Measurements from ENCODE around the gene UBE2R2. TPM values are rescaled to one million over a fixed set of nuclear protein-coding genes. Genes with fewer than 3 reads are reported as not detected.
A peak's percentile ranks its signal among the peaks of the same experiment; 100 is the strongest.

UBE2R2 gene
- total RNA-seq, 3 donors from 2014 or later: 25.9 to 31.9 (median 26.6) TPM

DNA sequence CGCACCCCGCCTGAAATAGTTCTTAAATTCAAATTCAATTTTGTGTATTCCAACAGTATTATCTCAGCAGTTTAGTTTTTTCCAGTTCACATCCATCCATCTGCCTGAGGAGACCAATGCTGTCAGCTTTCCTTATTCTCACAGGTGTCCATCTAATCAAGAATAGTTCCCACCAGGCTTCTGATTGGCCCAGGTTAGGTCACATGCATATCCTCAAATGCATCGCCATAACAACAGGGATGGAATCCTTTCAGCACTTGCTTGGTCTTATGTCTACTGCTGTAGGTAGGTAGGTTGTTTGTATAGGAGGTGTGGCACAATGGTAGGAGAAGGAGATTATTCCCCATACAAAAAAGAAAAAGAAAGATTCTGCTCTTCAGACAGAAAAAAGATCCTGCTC is 91.2 kb downstream of the UBE2R2 start:
- H3K9me3 Mint-ChIP-seq: no peaks in the 10 kb centered on the region
- no peak overlapping the region for H3K4me3 Mint-ChIP-seq
- H3K36me3 Mint-ChIP-seq (ENCODE audit: insufficient read depth): peaks cover 7% of the 10 kb centered on the region
- ATAC-seq (no peak), DNase-seq (no peak)
- peaks cover 12% of the 10 kb centered on the region for H3K4me1 Mint-ChIP-seq (ENCODE audit: low read depth)
- H3K27me3 Mint-ChIP-seq (ENCODE audit: low read depth): no peaks in the 10 kb centered on the region

DNA sequence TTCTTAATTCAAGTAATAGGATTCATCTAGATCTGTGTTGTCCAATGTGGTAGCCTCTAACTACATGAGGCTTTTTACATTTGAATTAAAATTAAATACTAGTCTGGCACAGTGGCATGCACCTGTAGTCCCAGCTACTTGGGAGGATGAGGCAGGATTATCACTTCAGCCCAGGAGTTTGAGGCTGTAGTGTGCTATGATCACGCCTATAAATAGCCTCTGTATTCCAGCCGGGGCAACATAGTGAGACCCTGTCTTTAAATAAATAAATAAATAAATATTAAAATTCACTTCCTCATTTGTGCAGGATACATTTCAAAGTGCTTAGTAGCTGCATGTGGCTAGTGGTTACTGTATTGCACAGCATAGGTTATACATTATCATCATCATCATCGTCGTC is 91.8 kb downstream of the UBE2R2 start:
- no peak overlapping the region for H3K4me3 Mint-ChIP-seq
- no peak for DNase-seq
- no peaks in the 10 kb centered on the region for H3K9me3 Mint-ChIP-seq
- H3K36me3 Mint-ChIP-seq (ENCODE audit: insufficient read depth): peaks cover 7% of the 10 kb centered on the region
- no peak for ATAC-seq
- H3K27me3 Mint-ChIP-seq (ENCODE audit: low read depth): no peaks in the 10 kb centered on the region
- peaks cover 10% of the 10 kb centered on the region for H3K4me1 Mint-ChIP-seq (ENCODE audit: low read depth)

DNA sequence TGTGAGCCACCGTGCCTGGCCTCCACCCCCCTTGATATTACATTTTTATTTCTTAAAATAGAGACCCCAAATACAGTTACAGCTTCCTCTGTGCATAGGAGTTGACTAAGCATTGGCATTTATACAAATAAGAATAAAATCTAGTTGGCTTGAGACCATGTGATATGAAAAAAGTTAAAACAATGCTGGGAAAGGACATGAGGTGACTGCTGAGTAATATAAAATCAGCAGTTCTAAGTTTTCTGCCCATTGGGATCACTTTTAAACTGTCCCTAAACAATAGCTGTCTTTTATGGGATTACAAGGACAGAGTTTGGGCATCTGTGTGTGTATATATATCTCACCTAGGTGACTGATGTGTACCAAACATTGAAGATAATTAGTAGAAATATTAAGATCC is 96.6 kb downstream of the UBE2R2 start:
- DNase-seq (no peak), ATAC-seq (no peak)
- no peaks in the 10 kb centered on the region for H3K4me1 Mint-ChIP-seq (ENCODE audit: low read depth)
- no peaks in the 10 kb centered on the region for H3K9me3 Mint-ChIP-seq
- peaks cover 22% of the 10 kb centered on the region for H3K36me3 Mint-ChIP-seq (ENCODE audit: insufficient read depth)
- no peak overlapping the region for H3K4me3 Mint-ChIP-seq
- H3K27me3 Mint-ChIP-seq (ENCODE audit: low read depth): no peaks in the 10 kb centered on the region

DNA sequence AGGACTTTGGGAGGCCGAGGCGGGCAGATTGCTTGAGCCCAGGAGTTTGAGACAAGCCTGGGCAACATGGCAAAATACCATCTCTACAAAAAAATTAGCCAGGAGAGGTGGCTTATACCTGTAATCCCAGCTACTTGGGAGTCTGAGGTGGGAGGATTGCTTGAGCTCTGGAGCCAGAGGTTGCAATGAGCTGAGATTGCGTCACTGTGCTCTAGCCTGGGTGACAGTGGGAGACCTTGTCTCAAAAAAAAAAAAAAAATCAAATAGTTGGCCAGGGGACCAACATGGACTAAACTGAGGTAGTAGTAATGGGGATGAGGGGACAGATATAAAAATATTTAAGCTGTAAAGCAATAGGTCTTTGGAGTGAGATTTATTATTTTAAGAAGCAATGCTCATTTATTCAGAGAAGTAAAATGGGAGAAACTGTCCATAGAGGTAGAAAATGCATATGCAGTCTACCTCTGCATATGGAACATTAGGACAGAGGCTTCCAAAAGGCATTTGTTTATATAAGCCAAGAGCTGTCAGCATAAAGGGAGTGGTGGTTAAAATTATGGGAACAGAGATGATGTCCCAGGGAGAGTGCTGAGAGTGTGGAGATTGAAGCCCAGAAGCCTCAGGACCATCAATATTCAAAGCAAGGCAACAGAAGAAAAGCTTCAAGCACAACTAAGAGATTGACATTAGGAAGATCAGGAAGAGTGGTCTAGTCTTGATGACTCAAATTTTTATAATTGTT is 98.1 kb downstream of the UBE2R2 start:
- Mint-ChIP-seq H3K36me3 (ENCODE audit: insufficient read depth) (peaks cover 28% of the 10 kb centered on the region), H3K4me1 (ENCODE audit: low read depth) (no peaks in the 10 kb centered on the region), H3K9me3 (no peaks in the 10 kb centered on the region), H3K27me3 (ENCODE audit: low read depth) (no peaks in the 10 kb centered on the region), H3K4me3 (no peak overlapping the region)
- ATAC-seq (no peak), DNase-seq (no peak)

DNA sequence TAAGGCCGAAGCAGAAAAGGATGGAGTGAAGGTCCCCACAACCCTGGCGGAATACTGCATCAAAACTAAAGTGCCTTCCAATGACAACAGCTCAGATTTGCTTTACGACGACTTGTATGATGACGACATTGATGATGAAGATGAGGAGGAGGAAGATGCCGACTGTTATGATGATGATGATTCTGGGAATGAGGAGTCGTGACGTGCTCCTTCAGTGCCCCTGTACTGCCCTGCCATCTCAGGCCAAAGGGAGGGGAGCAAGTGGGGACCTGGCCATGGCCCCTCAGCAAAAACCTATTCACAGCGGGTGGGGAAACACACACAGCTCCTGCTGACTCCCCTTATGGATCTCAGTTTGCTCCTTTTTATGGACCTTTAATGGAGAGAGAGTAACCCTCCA is 100.1 kb downstream of the UBE2R2 start:
- DNase-seq: no peak
- Mint-ChIP-seq H3K27me3 (ENCODE audit: low read depth) (no peaks in the 10 kb centered on the region), H3K36me3 (ENCODE audit: insufficient read depth) (peaks cover 38% of the 10 kb centered on the region), H3K9me3 (no peaks in the 10 kb centered on the region), H3K4me3 (no peak overlapping the region), H3K4me1 (ENCODE audit: low read depth) (no peaks in the 10 kb centered on the region)
- ATAC-seq: no peak

GRCh38 chr9:33919276-33919897 is 102.4 kb downstream of the UBE2R2 start:
- no peaks in the 10 kb centered on the region for H3K27me3 Mint-ChIP-seq (ENCODE audit: low read depth)
- DNase-seq: no peak
- no peaks in the 10 kb centered on the region for H3K9me3 Mint-ChIP-seq
- H3K4me1 Mint-ChIP-seq (ENCODE audit: low read depth): no peaks in the 10 kb centered on the region
- H3K4me3 Mint-ChIP-seq: no peak overlapping the region
- peaks cover 36% of the 10 kb centered on the region for H3K36me3 Mint-ChIP-seq (ENCODE audit: insufficient read depth)
- no peak for ATAC-seq

GRCh38 chr9:33921967-33922895 is 105.3 kb downstream of the UBE2R2 start:
- ATAC-seq: peak; percentile 45 to 55
- Mint-ChIP-seq H3K4me1 (ENCODE audit: low read depth) (no peaks in the 10 kb centered on the region), H3K9me3 (no peaks in the 10 kb centered on the region), H3K36me3 (ENCODE audit: insufficient read depth) (peaks cover 43% of the 10 kb centered on the region), H3K27me3 (ENCODE audit: low read depth) (no peaks in the 10 kb centered on the region), H3K4me3 (no peak overlapping the region)
- DNase-seq: no peak

GRCh38 chr9:33923079-33923478 is 106.1 kb downstream of the UBE2R2 start:
- Mint-ChIP-seq H3K4me3 (no peak overlapping the region), H3K4me1 (ENCODE audit: low read depth) (no peaks in the 10 kb centered on the region), H3K27me3 (ENCODE audit: low read depth) (no peaks in the 10 kb centered on the region), H3K36me3 (ENCODE audit: insufficient read depth) (peaks cover 46% of the 10 kb centered on the region), H3K9me3 (no peaks in the 10 kb centered on the region)
- no peak for ATAC-seq
- no peak for DNase-seq

DNA sequence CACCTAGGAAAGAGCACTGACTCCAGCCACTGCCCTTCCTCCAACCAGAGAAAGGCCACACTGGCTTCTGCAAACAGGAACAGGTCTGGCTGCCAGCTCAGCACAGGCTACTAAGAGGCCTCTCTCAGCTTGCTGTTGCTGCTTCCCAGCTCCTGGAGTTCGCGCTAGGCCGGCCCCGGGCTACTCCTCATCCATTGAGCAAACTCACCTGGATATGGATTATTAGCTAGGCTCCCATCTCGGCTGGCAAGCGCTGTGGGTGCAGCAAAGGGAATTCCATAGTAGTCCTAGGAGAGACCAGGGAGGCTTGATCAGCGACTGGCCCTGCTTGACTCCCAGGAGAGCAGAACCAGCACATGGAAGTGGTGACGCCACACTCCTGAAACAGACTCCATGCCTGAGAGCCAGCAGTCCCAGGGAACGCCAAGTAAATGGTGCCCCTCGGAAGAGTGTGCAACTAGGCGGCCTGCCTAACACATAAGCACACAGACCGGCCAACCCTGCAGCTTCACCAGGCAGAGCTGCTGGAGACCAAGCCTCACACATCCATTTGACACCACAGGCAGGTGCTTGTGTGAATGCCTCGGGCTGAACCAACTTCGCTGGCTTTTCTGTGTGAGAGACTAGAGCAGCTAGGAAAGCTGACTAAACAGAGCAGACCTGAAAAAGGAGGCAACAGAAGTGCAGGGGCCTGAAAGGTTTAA is 107.2 kb downstream of the UBE2R2 start:
- DNase-seq (no peak), ATAC-seq (no peak)
- Mint-ChIP-seq H3K9me3 (no peaks in the 10 kb centered on the region), H3K36me3 (ENCODE audit: insufficient read depth) (peaks cover 42% of the 10 kb centered on the region), H3K4me3 (no peak overlapping the region), H3K4me1 (ENCODE audit: low read depth) (no peaks in the 10 kb centered on the region), H3K27me3 (ENCODE audit: low read depth) (no peaks in the 10 kb centered on the region)

DNA sequence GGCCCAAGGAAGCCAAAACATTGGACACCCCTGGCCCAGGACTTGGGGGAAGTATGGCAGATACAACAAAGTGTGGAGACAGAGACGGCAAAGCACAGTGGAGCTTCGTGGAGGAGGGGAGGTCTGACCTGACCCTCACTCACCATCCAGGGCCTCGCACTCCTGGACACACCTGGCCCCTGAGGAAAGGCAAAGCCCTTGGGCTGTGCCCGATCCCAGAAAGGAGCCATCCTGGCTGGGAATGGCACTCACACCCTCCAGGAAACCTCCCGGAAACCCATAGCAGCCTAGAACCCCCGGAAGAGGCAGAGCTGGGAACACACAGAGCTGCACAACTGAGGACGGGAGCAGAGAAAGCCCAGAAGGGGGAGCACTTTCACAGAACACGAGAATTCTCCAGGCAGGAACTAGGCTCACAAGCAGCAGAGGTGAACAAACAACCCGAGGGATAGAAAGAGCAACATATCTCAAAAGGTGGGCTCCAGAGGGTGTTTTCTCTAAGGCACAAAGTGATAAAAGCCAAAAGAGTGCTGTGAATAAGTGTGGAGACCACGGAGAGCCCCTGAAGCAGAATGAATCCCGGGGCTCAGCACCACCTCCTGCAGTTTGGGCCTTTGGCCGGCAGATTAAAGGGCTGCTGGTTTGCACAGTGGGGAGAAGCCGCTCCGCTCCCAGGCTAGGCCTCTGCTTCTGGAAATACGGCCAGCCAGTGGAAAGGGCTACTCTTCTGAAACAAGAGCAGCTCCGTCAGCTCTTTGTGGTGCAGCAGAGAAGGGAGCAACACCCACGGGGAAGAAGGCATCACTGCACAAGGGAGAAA is 108.2 kb downstream of the UBE2R2 start:
- no peaks in the 10 kb centered on the region for H3K27me3 Mint-ChIP-seq (ENCODE audit: low read depth)
- no peaks in the 10 kb centered on the region for H3K4me1 Mint-ChIP-seq (ENCODE audit: low read depth)
- ATAC-seq: no peak
- no peaks in the 10 kb centered on the region for H3K9me3 Mint-ChIP-seq
- H3K36me3 Mint-ChIP-seq (ENCODE audit: insufficient read depth): peaks cover 37% of the 10 kb centered on the region
- no peak for DNase-seq
- H3K4me3 Mint-ChIP-seq: no peak overlapping the region

DNA sequence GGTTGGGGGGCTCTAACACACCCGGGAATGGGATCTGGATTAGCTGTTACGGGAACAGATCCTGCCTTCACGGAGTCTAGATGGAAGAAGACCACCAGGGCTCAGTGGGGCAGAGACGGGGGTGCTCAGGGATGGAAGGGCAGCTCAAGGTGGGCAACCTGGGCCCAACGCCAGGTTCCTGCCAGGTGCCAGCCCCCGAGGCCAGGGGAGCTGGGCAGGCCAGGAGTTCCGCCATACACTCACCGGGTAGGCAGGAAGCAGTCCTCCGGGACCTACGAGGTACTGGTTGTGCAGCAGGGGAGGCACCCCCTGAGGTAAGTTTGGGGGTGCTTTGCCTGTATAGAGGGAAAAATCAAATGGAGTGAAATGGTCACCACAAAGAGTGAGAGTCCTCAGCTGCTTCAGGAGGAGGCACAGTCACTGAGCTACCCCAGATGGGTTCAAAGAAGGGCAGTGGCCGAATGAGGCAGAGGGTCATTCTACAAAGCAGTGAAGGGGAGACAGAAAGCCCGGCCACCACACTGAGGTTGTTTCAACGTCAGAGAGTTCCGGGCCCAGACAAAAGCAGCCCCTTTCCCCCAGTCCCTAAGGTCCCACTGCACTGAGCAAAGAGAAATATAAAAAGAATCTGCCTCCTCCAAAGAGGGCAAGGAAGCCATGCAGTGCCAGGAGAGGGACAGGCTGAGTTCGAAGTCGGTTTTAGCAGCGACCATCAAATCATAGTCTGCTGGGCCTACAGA is 110.0 kb downstream of the UBE2R2 start:
- ATAC-seq (no peak), DNase-seq (no peak)
- Mint-ChIP-seq H3K27me3 (ENCODE audit: low read depth) (no peaks in the 10 kb centered on the region), H3K9me3 (no peaks in the 10 kb centered on the region), H3K4me3 (no peak overlapping the region), H3K4me1 (ENCODE audit: low read depth) (no peaks in the 10 kb centered on the region), H3K36me3 (ENCODE audit: insufficient read depth) (peaks cover 32% of the 10 kb centered on the region)

DNA sequence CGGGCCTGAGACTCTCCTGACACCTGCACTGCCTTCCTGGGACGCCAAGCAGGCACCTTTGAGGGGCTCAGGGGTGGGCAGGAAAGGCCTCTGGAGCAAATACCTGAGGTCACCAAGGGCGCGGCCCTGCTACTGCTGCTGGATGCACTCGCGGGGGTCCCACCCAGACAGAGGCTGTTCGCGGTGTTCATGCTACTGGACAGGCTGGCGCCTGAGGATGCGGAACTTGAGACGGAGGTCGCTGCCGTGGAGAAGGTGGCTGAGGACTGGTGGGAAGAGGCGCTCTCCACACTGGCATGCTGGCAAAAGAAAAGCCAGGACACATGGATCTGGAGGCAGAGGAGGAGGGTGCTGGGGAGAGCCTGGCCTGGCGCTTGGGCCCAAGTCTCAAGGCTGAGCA is 110.7 kb downstream of the UBE2R2 start:
- Mint-ChIP-seq H3K27me3 (ENCODE audit: low read depth) (no peaks in the 10 kb centered on the region), H3K36me3 (ENCODE audit: insufficient read depth) (peaks cover 38% of the 10 kb centered on the region), H3K4me1 (ENCODE audit: low read depth) (no peaks in the 10 kb centered on the region), H3K9me3 (no peaks in the 10 kb centered on the region), H3K4me3 (no peak overlapping the region)
- no peak for ATAC-seq
- no peak for DNase-seq

DNA sequence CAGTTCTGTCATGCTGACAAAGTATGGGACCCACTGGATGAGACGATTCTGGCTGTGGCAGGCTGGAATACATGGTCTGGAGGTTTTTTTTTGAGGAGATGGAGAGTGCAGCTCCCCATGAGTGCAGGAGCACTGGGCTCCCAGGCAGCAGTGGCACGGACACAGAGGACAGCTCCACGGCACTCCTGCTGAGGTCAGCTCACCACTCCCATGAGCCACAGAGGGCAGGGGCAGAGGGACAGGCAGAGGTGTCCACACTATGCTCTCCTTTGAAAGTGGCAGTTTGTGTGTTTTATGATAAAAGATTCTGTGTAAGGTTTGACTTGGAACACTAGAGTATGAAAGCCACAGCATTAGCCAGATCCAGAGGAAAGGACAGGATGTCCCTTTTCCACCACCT is 114.4 kb downstream of the UBE2R2 start:
- no peaks in the 10 kb centered on the region for H3K9me3 Mint-ChIP-seq
- H3K4me3 Mint-ChIP-seq: no peak overlapping the region
- H3K4me1 Mint-ChIP-seq (ENCODE audit: low read depth): no peaks in the 10 kb centered on the region
- no peaks in the 10 kb centered on the region for H3K27me3 Mint-ChIP-seq (ENCODE audit: low read depth)
- DNase-seq (no peak), ATAC-seq (no peak)
- peaks cover 40% of the 10 kb centered on the region for H3K36me3 Mint-ChIP-seq (ENCODE audit: insufficient read depth)
